Hepatocyte (in vitro differentiated cells): ENCODE results near the gene STMP1. TPM values are rescaled to one million over a fixed set of nuclear protein-coding genes. Genes with fewer than 3 reads are reported as not detected.

Source experiments
- DNase-seq: peaks from one replicate; pipeline ENCODE4 v3.0.0-alpha.2; 2016; ENCODE audit warnings: low spot score
- H2AFZ ChIP-seq: fragments of 200-600 bp; sonication (generic); 2 replicates; pipeline ENCODE4 v1.6.0; 2016; ENCODE audit warnings: antibody characterized with exemption, mild to moderate bottlenecking
- H3K27ac ChIP-seq: fragments of 200-600 bp; sonication (generic); 2 replicates; pipeline ENCODE4 v1.5.1; 2016; ENCODE audit warnings: mild to moderate bottlenecking
- H3K27me3 ChIP-seq: fragments of 200-600 bp; sonication (generic); 2 replicates; pipeline ENCODE4 v1.6.1; 2016
- H3K36me3 ChIP-seq: fragments of 200-600 bp; sonication (generic); replicated peaks from 2 replicates; pipeline ENCODE4 v1.5.1; 2016; ENCODE audit warnings: low read depth; ENCODE audit not compliant: insufficient read depth
- H3K4me1 ChIP-seq: fragments of 200-600 bp; sonication (generic); 2 replicates; pipeline ENCODE4 v1.5.1; 2016; ENCODE audit warnings: mild to moderate bottlenecking, moderate library complexity; ENCODE audit not compliant: insufficient read depth
- H3K4me2 ChIP-seq: fragments of 200-600 bp; sonication (generic); 2 replicates; pipeline ENCODE4 v1.6.0; 2016
- H3K4me3 ChIP-seq: fragments of 200-600 bp; sonication (generic); 2 replicates; pipeline ENCODE4 v1.5.1; 2016; ENCODE audit warnings: mild to moderate bottlenecking
- H3K79me2 ChIP-seq: fragments of 200-600 bp; sonication (generic); 2 replicates; pipeline ENCODE4 v1.6.0; 2017; ENCODE audit warnings: mild to moderate bottlenecking
- H3K9me2 ChIP-seq: fragments of 200-600 bp; sonication (generic); replicated peaks from 2 replicates; pipeline ENCODE4 v1.6.0; 2017; ENCODE audit warnings: mild to moderate bottlenecking; ENCODE audit not compliant: insufficient read depth
- H3K9me3 ChIP-seq: fragments of 200-600 bp; sonication (generic); 2 replicates; pipeline ENCODE4 v1.5.1; 2016; ENCODE audit warnings: low read depth, mild to moderate bottlenecking
- H4K20me1 ChIP-seq: fragments of 200-600 bp; sonication (generic); 2 replicates; pipeline ENCODE4 v1.6.0; 2016; ENCODE audit warnings: mild to moderate bottlenecking; ENCODE audit not compliant: insufficient read depth, poor library complexity, severe bottlenecking
- CTCF ChIP-seq: fragments of 200-600 bp; sonication (generic); IDR thresholded peaks from 2 replicates; pipeline ENCODE4 v1.5.1; 2016; ENCODE audit warnings: antibody characterized with exemption, mild to moderate bottlenecking; ENCODE audit not compliant: poor library complexity
- EZH2 ChIP-seq: fragments of 200-600 bp; sonication (generic); IDR thresholded peaks from 2 replicates; pipeline ENCODE4 v1.6.1; 2016; ENCODE audit warnings: antibody characterized with exemption, mild to moderate bottlenecking, borderline replicate concordance
- EZH2phosphoT487 ChIP-seq: fragments of 200-600 bp; sonication (generic); IDR thresholded peaks from one replicate; pipeline ENCODE4 v1.6.1; 2018; ENCODE audit warnings: antibody characterized with exemption, mild to moderate bottlenecking, low read depth, moderate library complexity; ENCODE audit not compliant: unreplicated experiment, severe bottlenecking
- WGBS: methylation state at CpG from one replicate; pipeline ENCODE4 v1.1.6; 2016; ENCODE audit warnings: low lambda C conversion rate; ENCODE audit errors: missing lambda C conversion rate; 5-methylcytosine and 5-hydroxymethylcytosine counted together
- polyA plus RNA-seq: library from polyadenylated mRNA; unstranded; fragments of >200 nt; fragmentation: Nextera tagmentation; extraction: Ambion mirVana; gene quantifications from 2 replicates; pipeline ENCODE4 v1.2.1, GENCODE V29; 2016
- total RNA-seq: library from RNA; depleted of rRNA; stranded (reverse); fragments of >200 nt; gene quantifications from 2 replicates; pipeline ENCODE4 v1.2.3, GENCODE V29; 2014

STMP1 gene
- total and polyA plus RNA-seq, 2 experiments from 2014 or later, result 28.1 to 73.6 TPM

DNA sequence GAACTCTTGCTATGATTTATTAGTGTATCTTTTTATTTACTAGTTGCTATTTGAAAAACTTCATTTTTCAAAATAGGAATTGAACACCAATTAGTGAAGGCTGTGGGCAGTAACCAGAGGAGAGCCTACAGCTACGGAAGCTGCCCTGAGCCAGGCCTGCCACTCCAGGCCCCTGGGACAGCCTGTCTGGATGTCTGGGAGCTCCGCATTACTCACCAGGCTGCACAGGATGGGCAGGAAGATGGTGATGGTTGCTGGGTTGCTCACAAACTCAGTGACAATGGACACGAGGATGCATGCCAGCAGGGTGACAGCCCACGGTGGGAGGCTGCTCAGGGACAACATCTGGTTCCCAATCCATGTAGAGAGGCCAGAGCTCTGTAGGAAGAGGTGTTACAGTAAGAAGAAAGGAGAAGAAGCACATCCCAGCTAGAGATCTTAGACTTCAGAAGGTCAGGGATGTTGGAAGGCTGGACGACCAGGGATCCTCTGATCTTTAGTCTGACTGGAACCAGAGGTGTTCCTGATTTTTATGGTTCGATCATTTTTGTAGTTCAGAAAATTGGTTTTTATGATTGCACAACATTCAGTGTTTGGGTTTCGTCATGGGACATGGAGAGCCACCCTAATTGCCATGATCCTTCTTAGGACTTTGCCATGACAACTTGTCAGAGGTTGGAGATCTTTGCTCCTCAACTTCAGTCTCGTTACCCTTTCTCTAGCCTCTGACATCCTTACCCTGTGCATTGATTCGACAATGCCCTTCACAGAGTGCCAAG is 23.2 kb downstream of the STMP1 start:
- Histone ChIP-seq H4K20me1 (no peaks in the 10 kb centered on the region), H2AFZ (no peak overlapping the region), H3K27me3 (no peaks in the 10 kb centered on the region), H3K4me1 (no peaks in the 10 kb centered on the region), H3K9me3 (no peaks in the 10 kb centered on the region), H3K27ac (no peak overlapping the region), H3K79me2 (no peaks in the 10 kb centered on the region), H3K4me3 (no peak overlapping the region), H3K4me2 (no peak overlapping the region), H3K36me3 (no peaks in the 10 kb centered on the region), H3K9me2 (no peaks in the 10 kb centered on the region)
- TF ChIP-seq CTCF, result no peak
- TF ChIP-seq EZH2, result no peak
- no peak for TF ChIP-seq EZH2phosphoT487
- DNase-seq, result no peak
- 87% methylated on average over 9 of the region's 9 CpGs for WGBS

DNA sequence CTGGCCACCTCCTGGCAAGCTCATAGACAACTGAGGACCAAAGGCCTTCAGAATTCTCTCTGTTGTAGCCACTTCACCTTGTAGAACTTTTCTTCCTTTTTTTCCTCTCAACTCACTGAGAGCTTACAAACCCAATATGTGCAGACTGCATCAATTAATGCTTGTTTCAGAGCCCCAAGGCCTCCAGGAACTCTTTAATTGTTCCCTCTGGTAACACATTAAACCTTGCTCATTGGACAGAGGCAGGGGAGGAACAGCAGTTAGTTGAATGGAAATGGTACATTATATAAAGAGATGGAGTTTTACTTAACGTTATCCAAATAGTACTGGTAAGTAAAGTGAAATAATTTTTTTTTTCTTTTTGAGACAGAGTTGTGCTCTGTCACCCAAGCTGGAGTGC is 25.2 kb downstream of the STMP1 start:
- no peak for DNase-seq
- H4K20me1 ChIP-seq, result no peaks in the 10 kb centered on the region
- H3K9me2 ChIP-seq, result no peaks in the 10 kb centered on the region
- no peak overlapping the region for H2AFZ ChIP-seq
- H3K4me1 ChIP-seq, result no peaks in the 10 kb centered on the region
- H3K9me3 ChIP-seq, result no peaks in the 10 kb centered on the region
- no peak overlapping the region for H3K4me2 ChIP-seq
- TF ChIP-seq CTCF (no peak), EZH2 (no peak), EZH2phosphoT487 (no peak)
- H3K27ac ChIP-seq, result no peak overlapping the region
- no peak overlapping the region for H3K4me3 ChIP-seq
- H3K36me3 ChIP-seq, result no peaks in the 10 kb centered on the region
- 65% methylated on average over 1 of the region's 1 CpG for WGBS
- H3K79me2 ChIP-seq, result no peaks in the 10 kb centered on the region
- no peaks in the 10 kb centered on the region for H3K27me3 ChIP-seq

GRCh38 chr7:135690566-135690965 is 28.3 kb downstream of the STMP1 start:
- no peak overlapping the region for H3K27ac ChIP-seq
- H3K27me3 ChIP-seq, result no peaks in the 10 kb centered on the region
- H3K79me2 ChIP-seq, result no peaks in the 10 kb centered on the region
- no peak overlapping the region for H3K4me2 ChIP-seq
- no peaks in the 10 kb centered on the region for H3K9me3 ChIP-seq
- DNase-seq, result no peak
- H3K4me1 ChIP-seq, result no peaks in the 10 kb centered on the region
- no peak for TF ChIP-seq EZH2
- TF ChIP-seq CTCF, result no peak
- no peak for TF ChIP-seq EZH2phosphoT487
- H3K4me3 ChIP-seq, result no peak overlapping the region
- 97% methylated on average over 3 of the region's 3 CpGs for WGBS
- no peaks in the 10 kb centered on the region for H3K36me3 ChIP-seq
- no peaks in the 10 kb centered on the region for H3K9me2 ChIP-seq
- H4K20me1 ChIP-seq, result no peaks in the 10 kb centered on the region
- H2AFZ ChIP-seq, result no peak overlapping the region
